Measurements from ENCODE around the gene DARS2. TPM values are rescaled to one million over a fixed set of nuclear protein-coding genes. Genes with fewer than 3 reads are reported as not detected.

The DARS2 gene
- total and polyA plus RNA-seq, 2 donors (not counting 1 experiment from before 2014, with no cell fraction given): 4.5 to 17.3 TPM

- peaks cover 22% of the 10 kb centered on the region for H3K79me2 ChIP-seq (ENCODE audit: control insufficient read depth, insufficient read depth, low read length)
Measured at GRCh38 chr1:173884701-173885100, 60.2 kb downstream of the DARS2 start.

More at GRCh38 chr1:173884701-173885100, 60.2 kb downstream of the DARS2 start:
- ChIA-PET CTCF (no interaction called here), POLR2A (interaction anchor here (0.5 kb wide), 1 partner anchor 35 kb away, joined by 15 read pairs; no protein-coding TSS in a partner anchor)
- Histone ChIP-seq H3K9ac (ENCODE audit: low read length) (no peak overlapping the region), H3K4me1 (ENCODE audit: control insufficient read depth in 2 of 2, insufficient read depth in 2 of 2, low read length in 2 of 2) (no peaks in the 10 kb centered on the region), H3K4me2 (replicated peaks; ENCODE audit: low read depth, low read length, poor library complexity, severe bottlenecking) (no peak overlapping the region), H3K4me3 (ENCODE audit: control extremely low read depth in 1 of 5, extremely low read depth in 1 of 5, insufficient read depth in 1 of 5, low read depth in 2 of 5, low read length in 4 of 5) (no peak overlapping the region), H4K20me1 (ENCODE audit: control insufficient read depth, insufficient read depth, low read length, poor library complexity, severe bottlenecking) (no peaks in the 10 kb centered on the region), H3K27ac (ENCODE audit: low read length in 2 of 2) (no peak overlapping the region), H3K27me3 (replicated peaks in 1 of 4; ENCODE audit: control extremely low read depth in 1 of 4, control insufficient read depth in 3 of 4, insufficient read depth in 4 of 4, low read length in 3 of 4) (no peaks in the 10 kb centered on the region), H2AFZ (ENCODE audit: insufficient read depth, low read depth, low read length, poor library complexity, severe bottlenecking) (no peak overlapping the region), H3K9me3 (ENCODE audit: control extremely low read depth in 1 of 3, control insufficient read depth in 2 of 3, insufficient read depth in 1 of 3, low read length in 2 of 3) (no peaks in the 10 kb centered on the region), H3K36me3 (replicated peaks in 1 of 2; ENCODE audit: control extremely low read depth in 1 of 2, control insufficient read depth in 1 of 2, extremely low read depth in 1 of 2, insufficient read depth in 2 of 2, low read length in 1 of 2) (peaks cover 2 to 36% of the 10 kb centered on the region in 2 experiments)
- intact Hi-C loops (cut with micrococcal nuclease): no loop called here
- no peaks in the 10 kb centered on the region for H3K4me1 Mint-ChIP-seq
- 100% methylated on average over 3 of the region's 5 CpGs for WGBS (ENCODE audit: insufficient coverage)
- no peak overlapping the region for H3K4me3 Mint-ChIP-seq
- H3K9me3 Mint-ChIP-seq (ENCODE audit: insufficient read depth): no peaks in the 10 kb centered on the region
- DNase-seq (no peak), ATAC-seq (ENCODE audit: low read depth) (no peak)
- no peaks in the 10 kb centered on the region for H3K27me3 Mint-ChIP-seq
- TF ChIP-seq CTCF (IDR thresholded peaks at IDR 0.05) (no peak), EZH2 (IDR thresholded peaks at IDR 0.05; ENCODE audit: borderline replicate concordance, insufficient read depth, low read depth, low read length, poor library complexity, severe bottlenecking) (no peak)
- no peak overlapping the region for H3K27ac Mint-ChIP-seq

Data from B cell (primary cell).